Lower leg skin (tissue), 4 donors: ENCODE measurements around the gene CTSA. TPM values are rescaled to one million over a fixed set of nuclear protein-coding genes. Genes with fewer than 3 reads are reported as not detected.
"Not testable (repeated sequence)": the region's sequence is repeated elsewhere in the genome, so short reads cannot be mapped to it uniquely, and the experiment has no call there.

Experiments used
- DNase-seq, 2 donors: peaks; one replicate each; pipeline ENCODE4 v3.0.0-alpha.2; 2019; ENCODE audit warnings: low spot score in 2 of 2
- H3K4me3 ChIP-seq: fragments of 200-600 bp; sonication (generic); 2 replicates; pipeline ENCODE4 v1.5.1; 2017; ENCODE audit warnings: mild to moderate bottlenecking, low read depth; ENCODE audit not compliant: poor library complexity, severe bottlenecking
- CTCF ChIP-seq, 3 donors: fragments of 450-650 bp; IDR thresholded peaks; one replicate each; pipeline ENCODE4 v1.5.1; 2016; ENCODE audit warnings: antibody characterized with exemption in 3 of 3, mild to moderate bottlenecking in 3 of 3, moderate library complexity in 2 of 3
- POLR2A ChIP-seq, 2 donors: fragments of 450-650 bp; IDR thresholded peaks; one replicate each; pipeline ENCODE4 v1.6.1; 2016 to 2017; ENCODE audit warnings: antibody characterized with exemption in 2 of 2, mild to moderate bottlenecking in 1 of 2, moderate library complexity in 1 of 2
- WGBS, 2 donors: methylation state at CpG; one replicate each; pipeline ENCODE4 v1.1.5; 2018; 5-methylcytosine and 5-hydroxymethylcytosine counted together
- intact Hi-C: fragments of 100-400 bp; cut with DNase I; formaldehyde crosslinking; loops from one replicate; pipeline ENCODE4 v1.15.0; 2023; ENCODE audit warnings: low total_unique reads
- total RNA-seq, 4 donors: library from RNA; depleted of rRNA; stranded (reverse); fragments of >200 nt; gene quantifications; one replicate each; pipeline ENCODE4 v1.1.0, GENCODE V29; 2016

Gene CTSA
- total RNA-seq, 4 donors from 2014 or later: 89.1 to 122 (median 111) TPM

DNA sequence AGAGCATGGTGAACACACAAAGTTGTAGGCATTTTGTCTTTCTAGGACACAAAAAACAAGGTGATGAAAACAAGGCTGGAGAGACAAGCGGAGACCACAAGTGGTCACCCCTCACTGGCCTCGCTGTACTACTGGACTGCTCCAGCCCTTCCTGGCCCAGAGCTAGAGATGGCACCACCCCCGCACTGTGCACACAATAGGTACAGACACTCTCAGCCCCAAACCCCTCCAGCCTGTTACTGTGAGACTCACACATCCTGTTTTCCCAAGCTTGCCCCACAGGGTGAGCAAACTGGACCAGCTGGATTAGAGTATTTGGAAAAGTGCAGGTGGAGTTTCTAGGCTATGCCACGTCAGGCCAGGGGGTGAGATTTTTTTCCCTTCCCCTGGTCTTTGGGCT is 18.5 kb upstream of the CTSA start:
- intact Hi-C loops: no loop called here
- DNase-seq: no peak
- 86 to 92% methylated on average over 4 of the region's 4 CpGs for WGBS, 2 donors
- TF ChIP-seq CTCF (IDR thresholded peaks at IDR 0.05) (no peak), POLR2A (IDR thresholded peaks at IDR 0.05) (no peak)
- H3K4me3 ChIP-seq: no peak overlapping the region

GRCh38 chr20:45873409-45874103 is 17.6 kb upstream of the CTSA start:
- H3K4me3 ChIP-seq: no peak overlapping the region
- intact Hi-C loops: no loop called here
- DNase-seq: no peak
- 81 to 84% methylated on average over 1 of the region's 1 CpG for WGBS, 2 donors
- TF ChIP-seq POLR2A (IDR thresholded peaks at IDR 0.05) (no peak), CTCF (IDR thresholded peaks at IDR 0.05) (no peak)

GRCh38 chr20:45874104-45874481 is 17.0 kb upstream of the CTSA start:
- 90 to 95% methylated on average over 10 of the region's 10 CpGs for WGBS, 2 donors
- DNase-seq, H3K4me3 ChIP-seq, intact Hi-C loops: not testable (repeated sequence)

DNA sequence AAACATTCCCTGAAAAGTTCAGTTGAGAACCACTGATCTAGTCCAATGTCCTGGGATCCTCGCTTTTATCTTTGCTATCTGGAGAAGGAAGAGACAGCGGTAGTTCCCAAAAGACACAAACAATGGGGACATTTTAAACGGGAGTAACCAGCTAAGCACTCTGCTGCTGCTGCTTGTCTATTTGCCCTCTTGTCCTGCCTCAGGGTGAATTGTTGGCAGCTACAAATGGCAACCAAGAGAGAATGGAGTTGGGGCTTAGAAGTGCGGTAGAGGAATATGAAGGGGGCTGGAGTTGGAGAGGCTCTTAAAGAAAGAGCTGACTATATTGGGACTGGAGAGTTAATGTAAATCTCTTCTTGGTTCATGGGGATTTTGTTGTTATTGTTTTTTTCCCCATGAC is 16.6 kb upstream of the CTSA start:
- DNase-seq: no peak
- no peak for TF ChIP-seq CTCF (IDR thresholded peaks at IDR 0.05)
- TF ChIP-seq POLR2A (IDR thresholded peaks at IDR 0.05): no peak
- no peak overlapping the region for H3K4me3 ChIP-seq
- WGBS, 2 donors: 66 to 67% methylated on average over 4 of the region's 4 CpGs
- intact Hi-C loops: no loop called here

DNA sequence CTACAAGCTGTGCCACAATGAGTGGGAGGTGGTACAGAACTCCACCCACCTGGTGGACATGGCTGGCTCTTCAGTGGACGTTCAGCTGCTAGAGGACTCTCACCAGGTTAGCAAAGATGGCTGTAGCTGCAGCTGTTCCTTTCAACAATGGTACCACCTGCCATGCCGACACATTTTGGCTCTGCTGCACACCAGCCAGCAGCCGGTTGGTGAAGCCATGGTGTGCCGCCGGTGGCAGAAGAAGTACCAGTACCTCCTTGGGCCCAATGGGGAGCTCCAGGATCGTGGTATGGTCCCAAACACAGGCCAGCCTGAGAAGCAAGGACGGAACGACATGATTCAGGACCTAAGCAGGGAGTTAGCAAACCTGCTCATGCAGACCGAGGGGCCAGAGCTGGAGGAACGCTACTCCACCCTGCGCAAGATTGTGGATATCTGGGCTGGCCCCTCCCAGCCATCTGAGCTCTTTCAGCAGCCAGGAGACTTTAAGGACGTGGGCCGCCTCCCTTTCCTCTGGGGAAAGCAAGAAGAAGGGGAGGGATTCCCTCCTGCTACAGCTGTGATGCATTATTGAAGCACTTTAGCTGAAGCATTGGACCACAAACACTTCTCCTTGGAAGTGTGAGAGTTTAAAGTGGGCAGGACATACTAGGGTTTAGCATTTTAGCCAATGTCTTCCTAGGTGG is 12.9 kb upstream of the CTSA start:
- intact Hi-C loops: no loop called here
- WGBS, 2 donors: 41 to 78% methylated on average over 5 to 8 of the region's 13 CpGs
- no peak overlapping the region for H3K4me3 ChIP-seq
- DNase-seq: no peak
- TF ChIP-seq CTCF (IDR thresholded peaks at IDR 0.05) (no peak), POLR2A (IDR thresholded peaks at IDR 0.05) (no peak)

DNA sequence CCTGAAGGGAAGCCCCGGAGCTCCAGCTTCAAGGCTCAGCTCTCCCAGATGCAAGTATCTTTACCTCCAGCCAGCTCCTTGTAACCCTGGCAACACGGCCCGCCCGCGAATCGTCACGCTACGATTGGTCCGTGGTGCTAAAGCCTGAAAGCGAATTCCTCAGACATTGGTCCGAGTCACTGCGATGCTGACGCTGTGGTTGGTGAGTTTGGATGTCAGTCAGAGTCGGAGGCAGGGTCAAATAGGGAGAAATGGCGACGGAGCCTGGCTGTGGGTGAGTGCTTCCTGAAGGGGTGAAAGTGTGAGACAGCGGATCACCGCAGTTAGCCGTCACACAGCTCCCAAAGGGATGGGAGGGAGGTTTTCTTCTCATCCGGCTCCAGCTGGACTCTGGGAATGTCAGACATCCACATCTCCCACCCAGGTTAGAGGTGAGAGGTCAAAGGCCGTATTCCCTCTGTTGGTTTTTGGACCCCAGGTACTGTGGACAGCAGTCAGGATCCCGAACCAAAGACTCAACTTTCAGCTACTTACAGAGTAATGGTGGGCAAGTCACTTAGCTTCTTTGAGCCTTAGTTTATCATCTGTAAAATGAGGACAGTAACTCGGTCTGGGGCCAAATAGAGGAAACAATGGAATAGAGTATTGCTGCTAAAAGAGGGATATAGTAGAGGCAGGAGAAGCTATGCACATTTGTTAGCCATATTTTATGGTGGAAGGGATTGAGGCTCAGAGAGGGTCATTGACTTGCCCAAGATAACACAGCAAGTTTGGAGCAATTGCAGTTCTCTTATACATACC is 9.9 kb upstream of the CTSA start, which contains the start of gene ZSWIM1:
Gene ZSWIM1, plus strand, starts transcription at position 240 of the 801 bp plus-strand sequence. CDS start 1,366 bp downstream, outside the sequence.
- intact Hi-C loops: no loop called here
- peak; percentile 100 for DNase-seq
- 1% methylated on average over 23 of the region's 23 CpGs for WGBS, 2 donors

More for the DNA sequence above, 9.9 kb upstream of the CTSA start, which contains the start of gene ZSWIM1:
- H3K4me3 ChIP-seq: peak within 1 kb of the TSS; percentile 41
- TF ChIP-seq POLR2A (IDR thresholded peaks at IDR 0.05) (no peak), CTCF (IDR thresholded peaks at IDR 0.05) (peak in 1 of 3 donors; percentile 21)
